Measurements from ENCODE around the gene MYO18B.

Gene MYO18B

DNA sequence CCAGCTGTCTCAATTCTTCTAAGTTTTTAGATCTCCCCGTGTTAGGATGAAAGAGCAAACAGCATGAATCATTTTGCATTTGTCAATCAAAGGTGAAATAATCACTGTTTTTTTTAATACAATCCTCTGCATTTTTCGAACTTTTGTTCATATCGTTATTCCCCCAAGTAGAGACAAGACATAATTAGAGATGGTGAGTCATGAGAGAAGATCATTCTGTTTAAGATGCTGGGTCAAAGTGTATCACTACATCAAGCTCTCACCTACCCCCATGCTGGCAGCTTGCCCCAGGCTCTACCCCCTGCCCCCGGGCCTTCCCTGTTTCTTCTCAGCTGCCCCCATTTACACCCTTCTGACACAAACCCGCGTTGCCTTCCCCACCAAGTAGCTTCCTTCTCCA lies 30.5 kb upstream of the MYO18B start:
- DNase-seq (ENCODE audit: low spot score), result no peak

DNA sequence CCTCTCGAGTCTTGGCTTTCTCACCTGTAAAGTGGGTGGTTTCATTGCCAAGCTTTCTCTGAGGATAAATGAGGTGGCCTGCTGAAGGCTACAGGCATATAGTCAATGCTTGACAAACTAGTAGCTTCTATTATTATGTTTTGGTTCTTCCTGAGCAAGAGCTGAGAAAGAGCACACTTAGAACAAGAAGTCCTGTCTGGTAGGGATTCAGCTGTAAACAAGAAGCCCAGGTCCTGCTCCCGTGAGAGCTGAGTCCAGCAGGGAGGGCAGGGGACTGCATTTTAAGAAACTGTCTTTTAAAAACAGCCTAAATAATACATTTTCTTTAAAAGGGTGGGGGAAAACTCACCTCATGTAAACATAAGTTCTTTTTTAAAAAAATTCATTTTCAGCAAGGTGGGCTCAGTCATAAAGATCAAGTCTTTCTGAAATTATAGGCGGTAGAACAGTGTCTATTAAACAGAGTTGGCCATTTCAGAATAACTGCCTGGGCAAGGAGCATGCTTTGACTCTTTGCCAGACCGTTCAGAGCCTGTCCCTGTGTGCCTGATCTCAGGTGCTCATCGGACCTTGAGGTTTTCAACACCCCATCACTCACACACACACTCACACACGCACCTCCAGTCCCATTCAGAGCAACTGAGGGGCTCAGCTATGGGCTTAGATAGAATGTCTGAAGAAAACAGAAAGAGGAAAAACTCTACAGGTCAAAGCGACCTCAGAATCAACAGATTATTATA lies 29.2 kb upstream of the MYO18B start:
- no peak for DNase-seq (ENCODE audit: low spot score)

DNA sequence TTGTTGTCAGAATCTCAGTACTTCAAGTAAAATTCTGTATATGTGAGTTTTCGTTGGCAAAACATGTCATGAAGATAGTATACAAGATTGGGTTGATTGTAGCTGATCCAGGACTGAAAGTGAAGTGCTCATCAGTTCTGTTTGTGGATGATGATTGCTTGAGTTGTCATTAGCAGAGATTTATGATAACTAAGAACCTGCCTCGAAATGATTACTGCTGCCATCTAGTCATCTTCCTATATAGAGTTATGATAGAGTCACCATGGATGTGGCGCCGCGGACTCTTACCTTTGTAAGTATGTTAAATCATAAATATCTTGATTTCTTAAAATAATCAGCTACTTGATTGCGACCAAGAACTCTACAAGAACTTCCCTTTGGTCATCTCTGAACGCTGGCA lies 27.9 kb upstream of the MYO18B start:
- DNase-seq (ENCODE audit: low spot score), result no peak

DNA sequence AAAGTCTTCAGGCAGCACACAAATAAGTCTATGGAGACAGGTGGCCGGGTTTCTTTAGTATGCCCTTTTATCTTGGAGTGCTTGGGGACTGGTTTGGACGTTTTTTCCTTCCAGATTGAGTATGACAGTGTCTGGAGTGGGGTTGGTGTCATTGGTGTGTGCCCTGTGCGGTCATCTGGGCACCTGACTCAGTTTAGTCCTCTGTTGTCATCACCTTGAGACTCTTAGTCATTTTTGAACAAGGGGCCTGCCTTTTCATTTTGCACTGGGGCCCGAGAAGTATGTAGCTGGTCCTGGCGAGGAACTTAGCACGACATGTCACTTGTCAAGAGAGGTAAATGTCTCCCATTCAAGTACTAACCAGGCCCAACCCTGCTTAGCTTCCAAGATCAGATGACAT lies 27.2 kb upstream of the MYO18B start:
- DNase-seq (ENCODE audit: low spot score), result no peak

DNA sequence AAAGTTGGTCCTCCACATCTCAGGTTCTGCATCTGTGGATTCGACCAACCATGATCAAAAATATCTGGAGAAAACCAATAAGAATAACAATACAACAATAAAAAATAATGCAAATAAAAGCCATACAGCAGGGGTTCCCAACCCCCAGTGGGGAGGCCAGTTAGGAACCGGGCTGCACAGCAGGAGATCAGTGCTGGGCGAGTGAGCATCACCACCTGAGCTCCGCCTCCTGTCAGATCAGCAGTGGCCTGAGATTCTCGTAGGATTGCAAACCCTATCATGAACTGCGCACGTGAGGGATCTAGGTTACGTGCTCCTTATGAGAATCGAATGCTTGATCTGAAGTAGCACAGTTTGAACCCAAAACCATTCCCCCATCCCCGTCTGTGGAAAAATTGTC lies 25.4 kb upstream of the MYO18B start:
- no peak for DNase-seq (ENCODE audit: low spot score)

DNA sequence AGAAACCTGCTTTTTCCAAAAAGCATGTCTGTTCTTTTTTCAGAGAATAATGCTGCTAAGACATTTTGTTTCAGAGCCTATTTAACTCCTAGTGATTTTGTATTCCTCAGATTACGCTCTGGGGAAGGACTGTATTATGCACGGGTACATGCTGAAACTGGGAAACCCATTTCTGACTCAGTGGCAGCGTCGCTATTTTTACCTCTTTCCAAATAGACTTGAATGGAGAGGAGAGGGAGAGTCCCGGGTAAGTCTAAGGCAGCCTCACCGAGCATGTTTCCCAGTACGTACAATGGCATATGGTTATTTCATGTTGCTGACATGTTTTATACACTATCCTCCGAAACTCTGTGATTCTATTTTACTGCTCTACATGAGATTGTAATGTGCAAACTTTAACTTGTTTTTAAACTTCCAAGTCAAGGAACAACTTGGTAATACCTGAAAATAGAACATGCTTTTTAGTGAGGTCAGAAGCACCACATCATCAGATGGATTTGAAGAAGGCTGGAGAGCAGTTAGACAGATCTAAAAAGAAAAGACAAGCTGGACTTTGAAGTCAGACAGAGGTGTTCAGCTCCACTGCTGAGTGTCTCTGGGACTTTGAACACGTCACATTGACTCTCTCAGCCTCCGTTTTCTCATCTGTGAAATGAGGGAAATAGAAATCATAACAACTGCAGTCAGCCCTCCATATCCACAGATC lies 23.7 kb upstream of the MYO18B start:
- DNase-seq (ENCODE audit: low spot score), result no peak

DNA sequence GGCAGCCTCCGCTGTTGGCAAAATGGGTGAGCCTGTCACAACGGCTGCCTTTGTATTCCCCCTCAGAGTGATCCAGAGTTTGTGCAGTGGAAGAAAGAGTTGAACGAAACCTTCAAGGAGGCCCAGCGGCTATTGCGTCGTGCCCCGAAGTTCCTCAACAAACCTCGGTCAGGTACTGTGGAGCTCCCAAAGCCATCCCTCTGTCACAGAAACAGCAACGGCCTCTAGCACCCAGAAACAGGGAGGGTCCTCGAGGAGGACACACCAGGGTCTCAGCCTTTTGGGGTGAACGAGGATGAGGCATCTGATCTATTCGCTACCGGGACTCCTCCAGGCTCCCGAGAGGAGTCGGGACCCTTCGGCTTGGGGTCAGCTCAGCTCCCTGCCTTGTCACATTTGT lies 19.8 kb upstream of the MYO18B start:
- no peak for DNase-seq (ENCODE audit: low spot score)

DNA sequence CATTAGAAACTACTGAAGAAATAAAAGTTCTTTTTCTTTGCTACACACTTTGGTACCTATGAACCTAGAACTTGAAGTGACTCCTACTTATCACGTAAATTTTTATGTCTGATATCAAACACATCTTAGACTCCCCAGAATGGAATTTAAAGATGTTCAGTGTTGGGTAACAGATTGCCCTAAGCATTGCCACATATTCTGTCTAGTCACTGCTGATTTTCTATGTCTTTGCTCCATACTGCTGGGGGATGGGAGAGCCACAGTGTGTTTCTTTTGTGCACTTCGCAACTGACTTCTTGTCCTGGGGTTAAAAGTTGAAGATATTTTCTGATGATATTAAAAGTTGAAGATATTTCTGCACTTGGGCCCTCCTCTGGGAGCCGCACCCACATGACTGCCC lies 19.4 kb upstream of the MYO18B start:
- no peak for DNase-seq (ENCODE audit: low spot score)

DNA sequence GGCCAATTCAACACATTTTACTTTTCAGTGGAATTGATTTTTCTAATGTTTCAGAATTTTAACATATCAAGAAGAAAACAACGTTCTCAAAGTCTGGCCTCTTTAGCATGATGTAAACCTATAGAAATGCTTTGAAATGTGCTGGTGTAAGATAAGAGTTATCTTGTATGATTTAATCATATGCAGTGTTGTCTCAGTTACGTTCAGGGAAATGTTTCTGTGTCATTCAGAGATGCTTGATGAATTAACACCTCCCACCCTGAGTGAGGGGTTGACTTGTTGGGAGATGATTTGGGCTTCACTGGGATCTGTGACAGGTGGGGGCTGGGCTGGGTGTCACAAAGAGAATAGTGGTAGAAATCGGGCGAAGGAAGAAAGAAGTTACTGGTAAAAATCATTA lies 15.7 kb upstream of the MYO18B start:
- no peak for DNase-seq (ENCODE audit: low spot score)

DNA sequence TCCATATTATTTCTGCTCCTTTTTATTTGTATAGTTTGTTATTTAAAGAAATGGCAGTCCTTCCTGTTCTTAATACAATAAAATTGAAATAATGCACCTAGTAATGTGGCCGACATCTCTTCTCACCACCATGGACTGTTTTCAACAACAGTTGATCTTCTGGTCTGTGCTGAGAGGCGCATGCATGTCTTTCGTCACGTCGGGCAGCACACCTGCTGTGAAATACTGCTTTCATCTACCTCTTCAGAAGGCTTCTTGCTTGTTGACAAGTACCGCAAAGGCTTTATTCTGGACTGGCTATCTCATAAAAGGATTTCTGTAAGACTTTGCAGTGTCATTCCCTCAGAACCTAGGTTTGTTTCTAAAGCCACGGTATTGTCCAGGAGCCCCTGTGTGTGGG lies 13.9 kb upstream of the MYO18B start:
- DNase-seq (ENCODE audit: low spot score), result no peak

DNA sequence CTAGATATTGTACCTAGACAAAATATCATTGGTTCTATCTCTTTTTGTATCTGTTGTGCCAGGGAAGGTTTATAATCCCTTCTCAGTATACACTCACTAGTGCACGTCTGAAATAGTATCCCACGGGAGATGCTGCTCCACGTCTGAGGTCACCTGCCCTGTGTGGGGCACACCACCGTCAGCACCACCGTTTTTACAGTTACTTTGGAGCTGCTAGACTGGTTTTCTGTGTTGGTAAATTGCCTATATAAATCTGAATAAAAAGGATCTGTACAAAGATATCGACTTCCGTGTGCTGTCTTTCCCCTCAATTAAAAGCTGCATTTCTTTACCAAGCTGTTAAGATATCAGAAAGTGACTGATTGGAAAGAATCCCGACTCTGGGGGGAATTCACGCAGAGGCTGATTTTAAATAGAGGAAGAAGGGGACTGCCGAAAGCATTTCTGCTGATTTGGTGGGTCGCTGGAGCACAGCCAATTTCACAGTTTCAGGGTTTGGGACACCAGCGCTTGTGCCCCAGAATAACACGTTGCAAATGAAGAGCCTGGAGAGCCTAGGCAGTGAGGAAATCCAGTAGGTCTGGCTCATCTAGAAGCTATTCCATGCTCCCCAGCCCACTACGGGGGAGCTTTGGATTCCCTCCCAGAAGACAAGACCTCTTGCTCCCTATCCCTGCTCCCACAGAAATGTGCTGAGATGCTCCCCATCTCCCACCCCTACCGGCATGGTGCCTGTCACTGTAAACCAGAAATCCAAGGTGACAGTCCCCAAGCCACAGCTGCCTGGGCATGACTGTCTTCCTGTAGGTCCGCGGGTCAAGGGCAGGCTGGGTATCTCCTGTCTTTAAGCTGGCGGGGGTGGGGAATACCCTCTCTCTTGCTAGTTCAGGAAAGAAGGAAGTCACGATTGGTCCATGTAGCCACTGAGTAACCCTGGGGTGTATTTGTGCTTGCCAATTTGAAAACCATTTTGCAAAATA lies 12.7 kb upstream of the MYO18B start:
- DNase-seq (ENCODE audit: low spot score), result no peak

DNA sequence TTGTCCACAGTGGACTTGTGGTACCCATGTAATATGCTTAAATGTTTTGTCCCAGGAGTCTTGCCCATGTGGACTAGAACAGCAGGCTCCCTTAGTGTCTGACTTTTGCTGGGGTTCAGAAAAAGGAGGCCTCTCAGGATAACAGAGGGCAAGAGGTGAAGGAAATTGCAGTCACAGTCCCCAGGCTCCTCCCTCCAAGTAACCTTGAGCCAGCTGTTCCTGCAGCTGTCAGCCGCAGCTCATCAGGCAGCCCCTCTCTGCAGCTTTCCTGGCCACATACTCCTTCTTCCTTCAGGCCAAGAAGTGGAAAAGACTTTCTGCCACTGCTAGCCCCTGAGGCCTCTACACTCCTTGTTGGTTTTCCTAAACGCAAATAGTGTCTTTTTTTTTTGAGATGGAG lies 6.3 kb upstream of the MYO18B start:
- no peak for DNase-seq (ENCODE audit: low spot score)

DNA sequence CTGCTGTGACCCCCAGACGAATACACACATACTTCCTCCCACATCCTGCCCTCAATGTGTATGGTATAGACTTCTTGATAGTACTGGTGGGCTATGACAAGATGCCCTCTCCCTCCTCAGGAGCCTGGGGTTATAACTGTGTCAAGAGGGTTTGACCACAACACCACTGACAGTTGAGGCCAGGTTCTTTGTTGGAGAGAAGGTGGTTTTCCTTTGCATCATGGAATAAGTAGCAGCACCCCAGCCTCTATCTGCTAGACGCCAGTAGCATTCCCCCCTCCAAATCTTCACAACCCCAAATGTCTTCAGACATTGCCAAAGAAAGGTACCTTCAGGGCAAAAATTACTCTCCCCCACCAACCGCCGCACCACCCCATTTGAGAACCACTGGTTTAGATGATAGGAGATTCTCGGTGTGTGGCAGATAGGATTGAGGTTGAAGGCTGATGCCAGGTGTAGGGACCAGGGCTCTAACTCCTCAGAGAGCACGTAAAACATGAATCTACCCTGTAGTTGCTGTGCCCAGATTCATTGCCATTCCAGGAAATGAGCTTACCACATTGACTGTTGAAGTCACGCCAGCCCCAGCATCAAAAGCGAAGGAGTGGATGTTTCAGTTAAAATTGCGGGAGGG lies 5.5 kb upstream of the MYO18B start:
- DNase-seq (ENCODE audit: low spot score), result no peak

DNA sequence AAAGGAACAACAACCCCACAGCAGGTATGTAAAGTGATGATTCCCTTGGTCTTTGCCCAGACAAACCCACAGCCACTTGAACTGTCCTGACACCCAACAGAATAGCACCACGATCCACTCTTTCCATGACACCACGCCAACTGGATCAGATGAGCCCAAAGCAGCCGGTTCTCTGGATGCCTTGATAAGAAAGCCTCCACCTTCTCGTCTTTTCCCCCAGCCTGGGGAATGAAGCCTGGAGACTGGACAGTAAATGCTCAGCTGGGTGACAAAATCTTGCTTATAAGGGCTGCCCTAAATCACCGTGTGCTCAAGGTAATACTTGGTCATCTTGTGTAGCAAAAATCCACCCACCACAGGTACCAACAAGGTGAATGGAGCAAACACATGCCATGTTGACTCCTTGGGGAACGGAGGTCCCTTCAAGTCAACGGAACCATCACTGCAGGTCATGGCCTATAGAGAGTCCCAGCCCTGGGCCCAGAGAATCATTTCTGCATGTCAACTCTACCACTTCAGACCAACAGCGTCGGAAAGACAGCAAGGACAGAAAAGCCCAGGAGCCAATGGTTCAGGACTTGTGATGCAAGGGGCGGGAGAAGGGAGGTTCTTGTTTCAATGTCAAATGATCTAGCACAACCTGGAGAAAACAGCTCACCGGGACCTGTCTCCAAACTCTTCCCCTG lies 2.2 kb upstream of the MYO18B start:
- DNase-seq (ENCODE audit: low spot score), result no peak

DNA sequence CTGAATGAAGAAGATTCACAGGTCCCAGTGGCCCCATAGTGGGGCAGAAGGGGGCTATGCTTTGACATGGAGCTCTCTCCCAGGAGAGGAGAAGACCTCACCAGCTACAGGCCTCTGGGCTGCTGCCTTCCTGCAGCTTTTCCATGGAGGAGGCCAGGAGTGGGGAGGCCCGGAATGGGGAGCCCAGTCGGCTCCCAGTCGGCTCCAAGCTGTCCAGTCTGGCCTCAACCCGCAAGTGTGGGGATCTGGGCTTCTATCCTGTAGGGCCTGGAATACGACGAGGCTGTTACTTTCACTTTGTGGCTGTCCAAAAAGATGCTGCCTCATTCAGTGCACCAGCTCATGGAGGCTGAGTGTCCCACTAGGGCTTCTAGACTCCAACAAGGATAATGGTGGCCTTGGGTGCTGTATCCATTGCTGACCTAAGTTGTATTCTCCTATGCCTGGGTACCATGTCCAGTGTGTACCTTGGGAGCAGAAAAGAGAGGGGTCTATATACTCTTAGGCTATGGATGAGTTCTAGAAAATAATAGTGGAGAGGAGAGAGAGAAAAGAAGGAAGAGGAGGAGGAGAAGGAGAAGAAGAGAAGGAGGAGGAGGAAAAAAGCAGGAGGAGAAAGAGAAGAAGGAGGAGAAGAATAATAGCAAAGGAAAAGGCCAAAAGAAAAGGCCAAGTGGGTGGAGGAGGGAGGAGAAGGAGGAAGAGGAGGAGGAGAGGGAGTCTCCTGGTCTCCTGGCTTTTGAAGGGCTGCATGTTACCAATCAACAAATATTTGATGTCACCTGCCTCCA lies 1.1 kb downstream of the MYO18B start:
- no peak for DNase-seq (ENCODE audit: low spot score)

DNA sequence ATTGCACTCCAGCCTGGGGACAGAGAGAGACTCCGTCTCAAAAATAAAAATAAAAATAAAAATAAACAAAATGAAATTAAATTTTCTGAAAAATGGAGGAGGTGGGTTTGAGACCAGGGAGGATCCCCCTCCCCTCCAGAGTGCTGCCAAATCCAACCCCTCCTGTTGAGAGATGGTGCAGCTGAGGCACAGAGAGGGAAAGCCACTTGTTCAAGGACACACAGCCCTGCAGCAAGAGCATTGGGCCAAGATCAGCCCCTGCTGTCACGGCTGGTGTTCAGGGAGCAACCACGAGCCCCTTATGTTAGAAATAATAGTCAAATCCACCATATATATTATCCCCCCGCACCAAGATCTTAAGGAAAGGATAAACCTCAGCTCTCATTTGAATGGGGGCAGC lies 2.7 kb downstream of the MYO18B start:
- no peak for DNase-seq (ENCODE audit: low spot score)

DNA sequence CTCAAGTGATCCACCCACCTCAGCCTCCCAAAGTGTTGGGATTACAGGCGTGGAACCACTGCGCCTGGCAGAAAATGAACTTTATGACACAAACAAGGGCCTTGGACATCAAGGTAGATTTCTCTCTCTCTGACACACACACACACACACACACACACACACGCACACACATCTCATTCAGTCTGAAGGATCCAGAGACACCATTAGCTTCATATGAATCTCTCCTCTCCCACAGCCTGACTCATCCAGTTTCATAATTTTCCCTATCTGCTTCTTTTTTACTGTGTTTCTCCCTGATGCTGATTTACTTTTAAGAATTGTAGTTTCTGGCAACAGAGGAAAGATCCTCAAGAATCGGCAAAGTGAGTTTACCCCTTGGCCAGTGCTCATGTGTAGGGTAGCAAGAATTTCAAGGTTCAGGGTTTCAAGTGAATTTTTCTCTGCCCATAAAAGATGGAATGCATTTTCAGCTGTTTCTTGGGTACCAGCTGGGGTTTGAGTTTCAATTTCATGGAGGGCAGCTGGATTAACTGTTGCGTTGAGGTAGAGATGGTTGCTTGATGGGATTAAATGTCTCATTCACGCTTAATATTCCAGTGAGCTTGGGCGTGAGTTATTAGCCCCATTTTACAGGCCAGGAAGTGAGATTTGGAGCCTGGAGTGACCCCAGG lies 3.5 kb downstream of the MYO18B start:
- DNase-seq (ENCODE audit: low spot score), result no peak

DNA sequence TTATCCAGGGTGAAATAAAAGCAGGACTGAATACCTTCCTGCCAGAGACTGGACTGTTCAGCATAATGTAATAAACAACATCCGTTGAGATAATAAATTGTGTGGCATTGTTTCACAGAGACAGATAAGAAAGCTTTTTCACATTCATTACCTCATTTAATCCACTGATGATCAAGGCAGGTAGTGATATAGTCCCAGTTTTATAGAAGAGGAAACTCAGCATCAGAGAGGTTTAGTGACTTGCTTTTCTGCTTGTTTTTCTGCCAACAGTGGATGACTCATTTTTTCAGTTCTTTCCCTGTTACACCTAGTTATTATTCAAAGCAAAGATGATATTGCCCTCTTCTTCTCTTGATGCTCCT lies 4.0 kb downstream of the MYO18B start:
- DNase-seq (ENCODE audit: low spot score), result no peak

DNA sequence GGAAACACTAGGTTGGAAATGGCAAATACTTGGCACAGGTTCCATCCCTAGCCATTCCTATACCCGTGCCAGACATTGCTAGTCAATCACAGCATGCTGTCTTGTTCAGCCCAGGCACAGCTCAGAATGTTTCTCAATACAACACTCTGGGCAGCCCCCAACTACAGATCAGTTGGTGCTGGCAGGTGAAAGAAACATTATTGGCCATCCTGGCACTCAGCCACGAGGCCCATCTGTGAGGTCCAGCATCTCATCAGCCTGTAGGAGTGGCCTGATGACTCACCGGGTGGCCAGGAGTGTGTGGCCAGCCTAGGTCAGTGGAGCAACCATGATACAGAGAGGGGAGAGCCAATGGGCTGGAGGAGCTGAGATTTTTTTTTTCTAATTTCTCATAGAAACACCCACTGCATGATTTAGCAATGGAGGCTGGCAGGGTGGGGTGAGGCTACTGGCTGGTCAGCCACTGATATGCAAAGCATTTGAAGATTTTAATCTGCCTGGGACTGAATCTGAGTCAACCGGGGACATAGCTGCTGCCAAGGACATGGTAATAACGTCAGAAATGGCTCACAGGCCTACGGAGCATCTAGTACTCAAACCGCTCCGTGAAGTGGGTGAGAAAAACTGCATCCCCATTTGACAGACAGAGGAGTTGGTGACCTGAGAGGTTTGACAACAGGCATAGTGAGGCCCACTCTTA lies 5.4 kb downstream of the MYO18B start:
- no peak for DNase-seq (ENCODE audit: low spot score)

DNA sequence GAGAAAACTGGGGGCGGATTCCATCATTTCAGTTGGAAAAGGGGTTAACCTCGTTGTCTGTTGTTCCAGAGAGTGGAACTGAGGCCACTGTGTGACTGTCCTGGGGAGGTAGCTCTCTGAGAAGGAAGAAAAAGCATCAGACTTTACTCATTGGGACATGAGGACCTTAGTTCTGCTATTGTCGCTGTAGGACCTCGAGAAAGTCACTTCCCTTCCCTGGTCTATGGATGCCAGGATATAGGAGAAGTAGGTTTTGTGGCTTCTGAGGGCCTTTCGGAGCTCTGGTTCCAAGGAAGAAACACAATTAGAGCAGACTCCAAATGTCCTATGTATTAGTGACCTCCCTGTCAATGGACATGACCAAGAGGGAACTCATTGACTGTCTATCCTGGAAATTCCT lies 6.2 kb downstream of the MYO18B start:
- DNase-seq (ENCODE audit: low spot score), result no peak

Measured in iPS-NIHi11 (cell line).